Spinal cord (tissue), 10 donors: ENCODE measurements around the gene PLEKHJ1. TPM values are rescaled to one million over a fixed set of nuclear protein-coding genes. Genes with fewer than 3 reads are reported as not detected.

Source experiments
- DNase-seq, 6 donors: peaks; one replicate each; pipeline versions ENCODE4 v3.0.0 to v3.0.0-alpha.2; 2013 to 2015; ENCODE audit warnings: low spot score in 6 of 6, low read depth in 4 of 6
- H3K27ac ChIP-seq: one replicate; pipeline ENCODE4 v1.5.1; 2013; ENCODE audit warnings: low read depth, low read length, control low read depth
- H3K27me3 ChIP-seq: one replicate; pipeline ENCODE4 v1.6.1; 2013; ENCODE audit warnings: low read length; ENCODE audit not compliant: control insufficient read depth, insufficient read depth
- H3K36me3 ChIP-seq: one replicate; pipeline ENCODE4 v1.6.1; 2013; ENCODE audit warnings: low read length; ENCODE audit not compliant: control insufficient read depth, insufficient read depth
- H3K4me1 ChIP-seq: one replicate; pipeline ENCODE4 v1.6.1; 2013; ENCODE audit warnings: low read length; ENCODE audit not compliant: control insufficient read depth, insufficient read depth
- H3K4me3 ChIP-seq: one replicate; pipeline ENCODE4 v1.5.1; 2013; ENCODE audit warnings: low read depth, low read length, control low read depth
- H3K9me3 ChIP-seq: one replicate; pipeline ENCODE4 v1.6.1; 2013; ENCODE audit warnings: low read length; ENCODE audit not compliant: control insufficient read depth, insufficient read depth
- WGBS: methylation state at CpG from one replicate; pipeline ENCODE4 v1.1.5; 2013; ENCODE audit warnings: missing lambda C conversion rate; ENCODE audit not compliant: insufficient coverage; 5-methylcytosine and 5-hydroxymethylcytosine counted together
- polyA plus RNA-seq, 2 donors: library from polyadenylated mRNA; unstranded; fragments of 120-200 nt; gene quantifications; one replicate each; pipeline ENCODE4 v1.2.1, GENCODE V29; 2013; ENCODE audit not compliant: insufficient read length in 2 of 2
- total RNA-seq, 2 donors: library from RNA; depleted of rRNA in 1 of 2; stranded (reverse); fragments of 120-200 nt in 1 of 2; fragments of >200 nt in 1 of 2; gene quantifications; one replicate each; pipeline versions ENCODE4 v1.2.3 to v1.2.4, GENCODE V29; 2013 to 2014
- donor health status: healthy.

PLEKHJ1 gene
- total and polyA plus RNA-seq, 4 donors = 46.5 to 106 (median 84.2) TPM

DNA sequence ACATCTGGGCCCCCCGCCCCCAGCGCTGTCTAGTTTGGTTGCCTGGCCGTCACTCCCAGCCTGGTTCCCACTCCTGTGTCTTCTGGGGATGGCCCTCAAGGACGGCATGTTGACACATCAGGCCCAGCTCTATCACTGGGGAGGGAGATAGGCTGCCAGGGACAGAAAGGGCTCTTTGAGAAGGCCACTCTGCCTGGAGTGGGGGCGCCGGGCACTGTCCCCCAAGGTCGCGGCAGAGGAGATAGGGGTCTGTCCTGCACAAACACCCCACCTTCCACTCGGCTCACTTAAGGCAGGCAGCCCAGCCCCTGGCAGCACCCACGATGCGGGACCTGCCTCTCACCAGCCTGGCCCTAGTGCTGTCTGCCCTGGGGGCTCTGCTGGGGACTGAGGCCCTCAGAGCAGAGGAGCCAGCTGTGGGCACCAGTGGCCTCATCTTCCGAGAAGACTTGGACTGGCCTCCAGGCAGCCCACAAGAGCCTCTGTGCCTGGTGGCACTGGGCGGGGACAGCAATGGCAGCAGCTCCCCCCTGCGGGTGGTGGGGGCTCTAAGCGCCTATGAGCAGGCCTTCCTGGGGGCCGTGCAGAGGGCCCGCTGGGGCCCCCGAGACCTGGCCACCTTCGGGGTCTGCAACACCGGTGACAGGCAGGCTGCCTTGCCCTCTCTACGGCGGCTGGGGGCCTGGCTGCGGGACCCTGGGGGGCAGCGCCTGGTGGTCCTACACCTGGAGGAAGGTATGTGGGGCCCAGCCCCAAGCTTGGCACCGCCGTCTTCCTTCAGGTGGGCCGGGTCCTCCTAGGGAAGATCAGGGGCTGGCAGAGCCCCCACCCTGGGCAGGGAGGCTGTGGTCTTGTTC, 13.1 kb upstream of the PLEKHJ1 start, which contains the start of gene AMH:
Gene AMH (plus strand): TSS at position 314 of the 857 bp plus-strand sequence. CDS start 10 bp downstream, at position 324.
- peaks cover 49% of the 10 kb centered on the region for H3K27me3 ChIP-seq
- DNase-seq = no peak
- no peak within 1 kb of the TSS for H3K4me3 ChIP-seq
- H3K36me3 ChIP-seq = peaks cover 60% of the 10 kb centered on the region
- peaks cover 37% of the 10 kb centered on the region for H3K4me1 ChIP-seq
- no peaks in the 10 kb centered on the region for H3K9me3 ChIP-seq
- no peak within 1 kb of the TSS for H3K27ac ChIP-seq
- 76% methylated on average over 27 of the region's 27 CpGs for WGBS

DNA sequence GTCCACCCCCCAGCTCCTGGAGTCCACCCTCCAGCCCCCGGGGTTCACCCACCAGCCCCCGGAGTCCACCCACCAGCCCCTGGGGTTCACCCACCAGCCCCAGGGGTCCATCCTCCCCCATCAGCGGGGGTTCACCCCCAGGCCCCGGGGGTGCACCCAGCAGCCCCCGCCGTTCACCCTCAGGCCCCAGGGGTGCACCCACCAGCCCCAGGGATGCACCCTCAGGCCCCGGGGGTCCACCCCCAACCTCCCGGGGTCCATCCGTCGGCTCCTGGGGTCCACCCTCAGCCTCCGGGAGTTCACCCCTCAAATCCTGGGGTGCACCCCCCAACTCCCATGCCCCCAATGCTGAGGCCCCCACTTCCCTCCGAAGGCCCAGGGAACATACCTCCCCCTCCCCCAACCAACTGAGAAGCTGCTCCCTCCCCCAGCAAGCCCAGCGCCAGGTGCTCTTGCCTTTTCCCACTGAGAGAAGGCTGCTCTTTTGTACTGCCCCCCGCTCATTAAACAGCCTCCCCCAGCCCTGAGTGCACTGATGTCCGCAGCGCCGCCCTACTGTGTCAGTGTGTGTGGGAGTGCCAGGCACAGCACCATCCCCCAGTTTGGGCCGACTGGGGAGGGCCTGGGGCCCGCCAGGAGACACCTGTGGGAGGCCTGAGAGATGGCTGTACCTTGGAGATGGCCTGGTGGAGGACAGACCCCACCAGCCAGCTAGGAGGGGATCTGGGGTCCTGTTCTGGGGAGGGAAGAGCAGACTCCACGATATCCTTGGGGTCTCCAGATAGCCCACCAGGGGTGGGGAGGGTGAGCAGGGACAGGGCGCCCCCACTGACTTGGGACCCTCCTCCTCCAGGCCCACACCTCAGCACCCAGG, 12.2 kb upstream of the PLEKHJ1 start:
- no peaks in the 10 kb centered on the region for H3K9me3 ChIP-seq

DNA sequence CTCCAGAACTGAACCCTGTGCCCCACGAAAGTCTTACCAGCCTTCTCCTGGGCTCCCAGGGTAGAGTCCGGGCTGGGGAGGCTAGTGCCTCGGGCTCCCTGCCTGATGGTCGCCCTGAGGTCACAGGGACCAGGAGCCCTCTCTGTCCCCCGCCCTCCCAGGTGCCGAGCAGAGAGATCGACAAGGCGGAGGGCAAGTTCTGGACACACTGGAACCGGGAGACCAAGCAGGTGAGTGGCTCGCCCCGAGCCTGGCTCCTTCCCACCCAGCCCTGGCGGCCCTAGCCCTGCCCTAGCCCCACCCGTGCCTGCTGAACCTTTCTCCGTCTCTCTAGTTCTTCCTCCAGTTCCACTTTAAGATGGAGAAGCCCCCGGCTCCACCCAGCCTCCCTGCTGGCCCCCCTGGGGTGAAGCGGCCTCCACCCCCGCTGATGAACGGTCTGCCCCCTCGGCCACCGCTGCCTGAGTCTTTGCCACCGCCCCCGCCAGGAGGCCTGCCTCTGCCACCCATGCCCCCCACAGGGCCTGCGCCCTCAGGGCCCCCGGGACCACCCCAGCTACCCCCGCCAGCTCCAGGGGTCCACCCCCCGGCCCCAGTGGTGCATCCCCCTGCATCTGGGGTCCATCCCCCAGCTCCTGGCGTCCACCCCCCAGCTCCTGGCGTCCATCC, 11.4 kb upstream of the PLEKHJ1 start:
- no peak overlapping the region for H3K4me3 ChIP-seq
- H3K9me3 ChIP-seq = no peaks in the 10 kb centered on the region
- DNase-seq = no peak
- H3K27ac ChIP-seq = no peak overlapping the region
- H3K27me3 ChIP-seq = peaks cover 33% of the 10 kb centered on the region
- peaks cover 74% of the 10 kb centered on the region for H3K36me3 ChIP-seq
- H3K4me1 ChIP-seq = peaks cover 27% of the 10 kb centered on the region
- WGBS = 89% methylated on average over 13 of the region's 28 CpGs

More for the DNA sequence above, 12.2 kb upstream of the PLEKHJ1 start:
- Histone ChIP-seq H3K4me3 (no peak overlapping the region), H3K27me3 (peaks cover 41% of the 10 kb centered on the region), H3K27ac (no peak overlapping the region), H3K36me3 (peaks cover 68% of the 10 kb centered on the region), H3K4me1 (peaks cover 29% of the 10 kb centered on the region)
- 81% methylated on average over 14 of the region's 21 CpGs for WGBS
- no peak for DNase-seq

DNA sequence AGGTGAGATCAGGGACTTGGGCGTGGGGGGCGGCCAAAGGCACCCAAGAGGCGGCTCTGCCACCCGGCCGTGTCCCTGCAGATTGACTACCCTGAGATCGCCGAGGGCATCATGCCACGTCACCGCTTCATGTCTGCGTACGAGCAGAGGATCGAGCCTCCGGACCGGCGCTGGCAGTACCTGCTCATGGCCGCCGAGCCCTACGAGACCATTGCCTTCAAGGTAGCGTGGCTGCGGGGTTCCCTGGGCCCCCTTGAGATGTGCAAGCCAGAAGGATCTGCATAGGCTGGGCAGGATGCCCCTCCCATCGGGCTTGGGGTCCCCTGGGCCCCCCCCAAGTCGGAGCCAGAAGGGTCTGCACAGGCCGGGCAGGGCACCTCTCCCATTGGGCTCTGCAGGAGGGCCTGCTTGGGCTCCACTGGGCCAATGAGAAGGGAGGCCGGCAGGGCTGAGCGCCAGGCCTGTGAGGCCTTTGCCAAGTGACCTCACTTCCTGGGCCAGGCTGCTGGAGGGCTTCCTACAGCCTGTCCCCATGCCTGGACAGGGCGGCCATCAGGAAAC, 10.8 kb upstream of the PLEKHJ1 start:
- no peaks in the 10 kb centered on the region for H3K9me3 ChIP-seq
- H3K27ac ChIP-seq = no peak overlapping the region
- H3K36me3 ChIP-seq = peaks cover 78% of the 10 kb centered on the region
- DNase-seq = no peak
- no peak overlapping the region for H3K4me3 ChIP-seq
- 83% methylated on average over 26 of the region's 26 CpGs for WGBS
- peaks cover 26% of the 10 kb centered on the region for H3K27me3 ChIP-seq
- H3K4me1 ChIP-seq = peaks cover 26% of the 10 kb centered on the region

DNA sequence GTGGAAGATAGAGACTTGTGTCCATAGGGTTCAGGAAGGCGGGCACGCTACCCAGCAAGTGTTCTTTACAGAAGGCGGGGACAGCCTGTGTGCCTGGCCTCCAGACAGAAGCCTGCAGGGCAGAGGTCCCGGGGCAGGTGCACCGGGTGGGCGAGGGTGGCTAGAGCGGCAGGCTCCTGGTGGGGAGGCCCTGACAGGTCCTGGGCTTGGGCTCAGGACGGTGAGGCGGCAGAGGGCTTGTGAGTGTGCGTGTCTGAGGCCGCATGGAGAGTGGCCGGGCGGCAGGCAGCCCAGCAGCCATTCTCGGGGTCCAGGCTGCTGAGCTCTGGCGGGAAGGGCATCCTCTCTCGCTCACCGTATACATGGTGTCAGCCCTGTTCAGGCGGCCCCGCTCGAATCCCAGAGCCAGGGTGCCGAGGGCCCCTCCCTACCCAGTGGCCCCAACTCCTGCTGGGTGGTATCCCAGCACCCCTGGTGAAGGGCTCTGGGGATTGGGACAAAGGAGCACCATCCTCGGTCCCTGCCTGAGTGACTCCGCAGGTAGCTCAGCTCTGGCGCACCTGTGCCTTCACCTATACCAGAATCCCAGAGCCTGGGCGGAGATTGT, 10.0 kb upstream of the PLEKHJ1 start:
- H3K9me3 ChIP-seq = no peaks in the 10 kb centered on the region
- no peak overlapping the region for H3K4me3 ChIP-seq
- no peak overlapping the region for H3K27ac ChIP-seq
- peaks cover 33% of the 10 kb centered on the region for H3K4me1 ChIP-seq
- H3K27me3 ChIP-seq = peaks cover 22% of the 10 kb centered on the region
- no peak for DNase-seq
- whole genome bisulfite sequencing = 89% methylated on average over 25 of the region's 25 CpGs
- H3K36me3 ChIP-seq = peaks cover 85% of the 10 kb centered on the region

DNA sequence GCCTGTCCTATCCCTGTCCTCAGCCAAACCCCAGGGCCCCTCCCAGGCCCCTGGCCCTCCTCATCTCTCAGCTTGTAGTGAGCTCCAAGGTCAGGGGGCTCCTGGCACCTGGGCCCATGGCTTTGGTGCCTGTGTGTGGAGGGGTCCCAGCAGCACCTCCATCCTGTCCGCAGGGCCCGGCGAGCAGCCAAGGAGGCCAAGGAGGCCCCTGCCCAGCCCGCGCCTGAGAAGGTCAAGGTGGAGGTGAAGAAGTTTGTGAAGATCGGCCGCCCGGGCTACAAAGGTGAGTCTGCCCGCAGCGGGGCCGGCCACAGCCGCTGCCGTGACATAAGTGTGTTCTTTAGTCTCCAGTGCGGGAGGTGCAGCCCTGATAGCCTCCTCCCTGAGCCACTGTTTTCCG, 9.1 kb upstream of the PLEKHJ1 start:
- Histone ChIP-seq H3K9me3 (no peaks in the 10 kb centered on the region), H3K27ac (no peak overlapping the region), H3K4me3 (no peak overlapping the region), H3K36me3 (peaks cover 93% of the 10 kb centered on the region), H3K4me1 (peaks cover 38% of the 10 kb centered on the region), H3K27me3 (peaks cover 16% of the 10 kb centered on the region)
- WGBS = 96% methylated on average over 15 of the region's 15 CpGs
- DNase-seq = no peak

DNA sequence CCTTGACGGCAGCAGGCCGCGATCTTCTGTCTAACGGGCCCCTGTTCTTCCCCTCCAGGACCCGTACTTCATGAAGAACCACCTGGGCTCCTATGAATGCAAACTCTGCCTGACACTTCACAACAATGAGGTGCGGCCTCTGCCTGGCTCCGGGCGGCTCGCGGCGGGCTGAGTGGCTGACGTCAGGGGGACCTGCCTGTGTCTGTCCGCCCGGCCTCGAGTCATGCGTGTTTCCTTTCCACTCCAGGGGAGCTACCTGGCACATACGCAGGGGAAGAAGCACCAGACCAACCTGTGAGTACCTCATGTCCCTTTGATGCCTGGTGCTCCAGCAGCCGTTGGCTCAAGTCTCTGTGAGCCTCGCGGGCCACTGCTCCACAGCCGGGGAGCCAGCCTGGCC, 8.4 kb upstream of the PLEKHJ1 start:
- Histone ChIP-seq H3K4me3 (no peak overlapping the region), H3K27me3 (peaks cover 8% of the 10 kb centered on the region), H3K9me3 (no peaks in the 10 kb centered on the region), H3K36me3 (peaks cover 90% of the 10 kb centered on the region), H3K27ac (no peak overlapping the region), H3K4me1 (peaks cover 38% of the 10 kb centered on the region)
- WGBS = 92% methylated on average over 21 of the region's 21 CpGs
- no peak for DNase-seq

DNA sequence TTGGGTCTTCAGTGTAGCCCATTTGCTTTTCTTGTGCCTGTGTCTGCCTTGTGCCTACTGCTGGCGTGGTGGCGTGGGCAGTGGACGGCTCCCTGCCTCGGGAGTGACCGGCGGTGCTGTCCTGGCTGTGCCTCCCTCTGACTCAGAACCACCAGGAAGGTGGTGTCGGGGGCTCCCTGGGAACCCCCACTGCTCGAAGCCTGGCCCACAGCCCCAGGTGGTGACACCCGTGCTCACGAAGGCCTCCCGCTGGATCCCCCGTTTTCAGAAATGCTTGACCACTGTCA, 7.9 kb upstream of the PLEKHJ1 start:
- 97% methylated on average over 12 of the region's 12 CpGs for WGBS
- Histone ChIP-seq H3K9me3 (no peaks in the 10 kb centered on the region), H3K27ac (no peak overlapping the region), H3K27me3 (peaks cover 4% of the 10 kb centered on the region), H3K4me3 (no peak overlapping the region), H3K36me3 (peaks cover 86% of the 10 kb centered on the region), H3K4me1 (peaks cover 39% of the 10 kb centered on the region)
- no peak for DNase-seq
